Pons (tissue), 1 donor: Measurements from ENCODE around the gene LRRC28.

Experiments
- DNase-seq: peaks from one replicate; pipeline ENCODE4 v3.0.0-alpha.2; 2016; ENCODE audit warnings: low spot score

Gene LRRC28

GRCh38 chr15:99343208-99343607 lies 91.9 kb downstream of the LRRC28 start:
- peak; percentile 53 for DNase-seq

- DNase-seq: peak; percentile 65
These were observed 92.7 kb downstream of the LRRC28 start for GRCh38 chr15:99343881-99344551.

GRCh38 chr15:99344639-99345038 lies 93.4 kb downstream of the LRRC28 start:
- DNase-seq: no peak

- no peak for DNase-seq
These were observed 94.0 kb downstream of the LRRC28 start for GRCh38 chr15:99345242-99345641.

- DNase-seq: no peak
These were observed 94.7 kb downstream of the LRRC28 start for GRCh38 chr15:99345832-99346462.

- no peak for DNase-seq
These were observed 96.3 kb downstream of the LRRC28 start for GRCh38 chr15:99347574-99347973.

- DNase-seq: no peak
These were observed 97.1 kb downstream of the LRRC28 start for GRCh38 chr15:99348412-99348811.

- DNase-seq: no peak
These were observed 99.1 kb downstream of the LRRC28 start for GRCh38 chr15:99350408-99350807.

GRCh38 chr15:99359769-99360168 lies 108.5 kb downstream of the LRRC28 start:
- no peak for DNase-seq

GRCh38 chr15:99361545-99362185 lies 110.4 kb downstream of the LRRC28 start:
- DNase-seq: no peak

- no peak for DNase-seq
These were observed 114.0 kb downstream of the LRRC28 start for GRCh38 chr15:99365242-99365641.

- no peak for DNase-seq
These were observed 114.7 kb downstream of the LRRC28 start for GRCh38 chr15:99366013-99366412.

GRCh38 chr15:99368743-99369142 lies 117.5 kb downstream of the LRRC28 start:
- no peak for DNase-seq

- no peak for DNase-seq
These were observed 117.9 kb downstream of the LRRC28 start for GRCh38 chr15:99369196-99369595.

GRCh38 chr15:99371180-99372103 lies 120.2 kb downstream of the LRRC28 start:
- DNase-seq: no peak

GRCh38 chr15:99385005-99385669 lies 133.9 kb downstream of the LRRC28 start:
- DNase-seq: no peak

GRCh38 chr15:99385865-99386264 lies 134.6 kb downstream of the LRRC28 start:
- no peak for DNase-seq

GRCh38 chr15:99386391-99386790 lies 135.1 kb downstream of the LRRC28 start:
- no peak for DNase-seq

GRCh38 chr15:99387421-99388168 lies 136.3 kb downstream of the LRRC28 start:
- no peak for DNase-seq

- DNase-seq: no peak
These were observed 139.4 kb downstream of the LRRC28 start for GRCh38 chr15:99390667-99391066.

GRCh38 chr15:99393641-99394040 lies 142.4 kb downstream of the LRRC28 start:
- DNase-seq: no peak
